GM18870 (cell line): Measurements from ENCODE around the gene LAMA5.

Source experiments
- ATAC-seq: cut with Tn5 transposase; IDR thresholded peaks from one replicate; pipeline ENCODE4 v1.9.1; 2021; ENCODE audit warnings: moderate library complexity; ENCODE audit not compliant: unreplicated experiment

The LAMA5 gene

GRCh38 chr20:62370807-62371587 lies 3.9 kb upstream of the LAMA5 start:
- no peak for ATAC-seq

DNA sequence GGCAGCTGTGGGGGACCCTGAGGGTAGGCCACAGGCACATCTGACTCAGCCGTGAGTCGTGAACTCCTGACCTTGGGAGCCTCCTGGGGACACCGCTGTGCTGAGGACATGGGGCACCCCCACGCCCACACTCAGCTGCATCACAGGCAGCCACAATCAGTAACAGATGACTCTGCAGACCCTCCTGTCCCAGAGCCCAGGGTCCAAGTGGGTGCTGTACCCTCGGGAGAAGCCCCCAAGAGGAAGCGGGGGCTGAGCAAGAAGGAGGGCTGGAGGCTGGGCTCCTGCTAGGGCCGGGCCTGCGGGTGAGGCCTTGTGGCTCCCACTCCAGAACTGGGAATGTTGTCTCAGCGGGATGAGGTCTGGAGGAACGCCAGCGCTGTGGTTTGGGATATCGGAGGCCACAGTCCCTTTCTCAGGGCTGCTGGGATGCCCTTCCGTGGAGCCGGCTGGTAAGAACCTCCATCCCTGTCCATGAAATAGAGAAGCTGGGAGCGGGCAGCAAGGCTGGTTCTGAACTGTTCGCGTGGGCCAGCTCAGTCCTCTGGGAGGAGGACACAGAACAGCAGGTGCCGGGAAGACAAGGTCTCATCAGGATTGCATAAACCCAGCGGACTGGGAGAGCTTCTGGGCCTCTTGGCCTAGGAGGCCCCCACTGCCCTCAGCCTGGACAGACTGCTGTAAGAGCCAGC lies 3.1 kb upstream of the LAMA5 start:
- ATAC-seq, result no peak

GRCh38 chr20:62369815-62370114 lies 2.7 kb upstream of the LAMA5 start:
- no peak for ATAC-seq

DNA sequence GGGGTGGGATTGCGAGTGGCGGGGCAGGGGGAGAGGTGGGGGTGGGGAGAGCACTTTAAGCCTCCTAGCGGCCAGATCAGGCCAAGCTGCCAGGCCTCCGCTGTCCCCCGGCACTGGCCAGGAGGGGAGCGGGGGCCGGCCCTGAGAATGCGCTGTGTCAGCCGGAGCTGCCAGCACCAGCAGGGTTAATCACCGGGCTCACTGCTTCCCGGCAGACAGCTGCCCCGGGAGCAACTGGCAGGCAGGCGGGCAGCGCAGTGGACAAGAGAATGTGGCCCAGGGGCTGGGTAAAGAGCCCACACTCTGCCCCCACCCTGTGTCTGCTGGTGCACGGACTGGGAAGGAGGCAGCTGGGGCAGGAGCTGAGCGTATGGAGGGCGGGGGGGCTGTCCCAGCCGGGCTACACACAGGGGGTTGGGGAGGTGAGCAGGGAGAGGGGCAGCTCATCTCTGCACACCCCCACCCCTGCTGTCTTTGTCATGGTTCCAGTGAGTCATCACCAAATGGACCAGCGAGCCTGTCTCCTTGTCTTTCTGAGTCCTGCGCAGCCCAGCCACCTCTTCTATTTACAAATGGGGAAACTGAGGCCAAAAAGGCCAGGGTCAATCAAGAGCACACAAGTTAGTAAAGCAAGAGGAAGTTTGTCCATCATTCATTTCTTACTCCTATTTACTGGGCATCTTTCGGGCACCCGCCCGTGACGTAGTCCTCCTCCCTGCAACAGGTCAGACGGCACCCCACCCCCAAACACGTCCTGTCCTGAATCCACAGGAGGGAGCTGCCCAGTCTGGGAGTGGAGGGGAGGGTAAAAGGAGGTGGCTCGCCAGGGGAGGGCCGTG lies 2.1 kb upstream of the LAMA5 start:
- ATAC-seq, result no peak

DNA sequence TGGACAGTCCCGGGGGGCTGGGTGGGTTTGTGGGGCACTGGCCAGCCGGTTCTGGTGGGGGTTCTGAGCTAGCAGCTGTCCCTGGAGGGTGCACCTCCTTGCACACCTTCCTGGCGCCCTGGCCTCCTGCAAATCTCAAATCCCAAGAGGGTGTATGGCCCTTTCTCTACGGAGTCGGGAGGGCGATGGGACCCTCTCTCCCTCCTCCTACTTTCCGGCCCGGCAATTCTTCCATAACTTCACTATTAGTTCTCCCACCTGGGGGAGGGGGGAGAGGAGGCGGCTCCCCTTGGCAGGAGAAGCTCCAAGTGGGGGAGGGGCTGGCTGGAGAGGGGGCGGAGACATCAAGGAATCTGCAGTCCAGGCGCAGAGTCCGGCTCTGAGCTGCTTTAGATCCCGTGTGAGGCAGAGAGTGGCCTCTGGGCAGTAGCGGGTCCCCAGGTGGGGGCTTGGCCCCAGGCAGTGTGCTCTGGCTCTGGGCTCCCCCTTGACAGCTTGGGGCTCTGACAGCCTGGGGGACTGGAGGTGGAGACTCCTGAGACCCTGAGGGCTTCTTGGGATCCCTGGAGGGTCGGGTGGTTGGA lies 1.4 kb upstream of the LAMA5 start:
- ATAC-seq, result no peak

GRCh38 chr20:62367633-62368391 lies 700 bp upstream of the LAMA5 start:
- no peak for ATAC-seq

DNA sequence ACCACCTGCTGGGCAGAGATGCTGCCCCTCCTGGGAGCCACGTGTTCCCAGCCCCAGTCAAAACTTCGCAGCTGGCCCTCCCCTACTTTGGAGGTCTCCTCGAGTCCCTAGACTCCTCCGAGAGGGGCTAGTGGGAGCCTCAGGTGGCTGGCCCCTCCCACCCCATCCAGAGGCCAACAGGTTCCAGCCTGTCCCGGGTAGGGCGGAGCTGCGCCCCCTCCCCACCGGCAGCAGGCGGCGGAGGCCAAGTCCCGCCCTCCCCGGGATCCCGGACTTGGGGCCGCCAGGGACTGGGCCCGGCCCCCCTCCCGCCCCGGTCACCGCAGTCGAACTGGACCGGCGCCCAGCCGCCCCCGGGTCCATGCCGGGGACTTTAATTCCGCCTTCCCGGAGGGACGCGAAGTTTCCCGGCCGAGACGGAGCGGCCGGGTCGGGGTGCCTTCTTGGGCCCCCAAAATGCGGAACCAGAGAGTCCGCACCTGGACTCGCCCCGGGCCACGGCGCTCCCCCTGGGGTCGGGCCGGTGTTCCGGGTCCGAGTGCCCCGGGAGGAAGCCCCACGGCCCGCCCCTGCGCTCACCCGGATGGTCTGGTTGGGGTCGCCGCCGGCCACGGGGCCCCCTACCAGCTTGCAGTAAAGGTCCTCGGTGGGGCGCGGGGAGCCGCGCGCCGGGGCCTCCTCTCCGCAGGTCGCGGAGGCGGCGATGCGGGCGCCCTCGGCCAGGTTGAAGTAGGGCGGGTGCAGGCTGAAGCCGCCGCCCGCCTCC lies 559 bp downstream of the LAMA5 start:
- ATAC-seq, result no peak

GRCh38 chr20:62365814-62366369 lies 1.2 kb downstream of the LAMA5 start:
- no peak for ATAC-seq

DNA sequence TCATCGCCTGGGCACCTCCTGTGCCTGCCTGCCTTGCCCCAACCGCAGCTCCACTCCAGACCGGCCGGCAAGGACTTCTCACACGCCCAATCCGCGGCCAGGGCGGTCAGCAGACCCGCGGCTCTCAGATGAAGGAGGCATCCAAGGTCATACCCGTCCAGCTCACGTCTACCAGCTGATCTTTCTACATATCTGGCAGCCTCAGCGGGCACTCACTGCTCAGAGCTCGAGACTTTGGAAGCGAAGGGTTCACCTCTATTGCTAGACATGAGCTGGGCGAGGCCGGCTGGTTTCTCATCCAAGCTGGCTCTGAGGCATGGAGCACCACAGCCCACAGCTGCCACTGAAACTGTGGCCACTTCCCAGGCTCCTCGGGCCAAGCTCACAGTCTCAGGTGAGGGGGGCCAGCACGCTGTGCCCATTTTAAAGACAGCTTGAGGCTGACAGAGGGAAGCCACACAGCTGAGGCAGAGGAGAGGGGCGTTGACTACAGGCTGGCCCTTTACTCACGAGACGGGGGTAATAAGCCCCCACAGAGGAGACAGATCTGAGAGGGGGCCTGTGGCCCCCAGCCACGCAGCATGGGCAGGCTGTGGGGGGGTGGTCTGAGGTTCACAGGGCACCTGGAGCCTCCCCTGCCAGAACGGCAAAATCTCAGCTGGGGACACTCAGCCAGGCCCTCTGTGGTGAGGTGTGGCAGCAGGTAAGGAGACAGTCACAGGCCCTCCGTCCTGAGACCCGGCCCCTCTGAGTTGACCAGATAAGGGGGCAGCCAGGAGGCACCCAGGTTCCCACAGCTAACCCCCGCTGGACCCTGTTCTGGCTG lies 2.0 kb downstream of the LAMA5 start:
- ATAC-seq, result no peak

DNA sequence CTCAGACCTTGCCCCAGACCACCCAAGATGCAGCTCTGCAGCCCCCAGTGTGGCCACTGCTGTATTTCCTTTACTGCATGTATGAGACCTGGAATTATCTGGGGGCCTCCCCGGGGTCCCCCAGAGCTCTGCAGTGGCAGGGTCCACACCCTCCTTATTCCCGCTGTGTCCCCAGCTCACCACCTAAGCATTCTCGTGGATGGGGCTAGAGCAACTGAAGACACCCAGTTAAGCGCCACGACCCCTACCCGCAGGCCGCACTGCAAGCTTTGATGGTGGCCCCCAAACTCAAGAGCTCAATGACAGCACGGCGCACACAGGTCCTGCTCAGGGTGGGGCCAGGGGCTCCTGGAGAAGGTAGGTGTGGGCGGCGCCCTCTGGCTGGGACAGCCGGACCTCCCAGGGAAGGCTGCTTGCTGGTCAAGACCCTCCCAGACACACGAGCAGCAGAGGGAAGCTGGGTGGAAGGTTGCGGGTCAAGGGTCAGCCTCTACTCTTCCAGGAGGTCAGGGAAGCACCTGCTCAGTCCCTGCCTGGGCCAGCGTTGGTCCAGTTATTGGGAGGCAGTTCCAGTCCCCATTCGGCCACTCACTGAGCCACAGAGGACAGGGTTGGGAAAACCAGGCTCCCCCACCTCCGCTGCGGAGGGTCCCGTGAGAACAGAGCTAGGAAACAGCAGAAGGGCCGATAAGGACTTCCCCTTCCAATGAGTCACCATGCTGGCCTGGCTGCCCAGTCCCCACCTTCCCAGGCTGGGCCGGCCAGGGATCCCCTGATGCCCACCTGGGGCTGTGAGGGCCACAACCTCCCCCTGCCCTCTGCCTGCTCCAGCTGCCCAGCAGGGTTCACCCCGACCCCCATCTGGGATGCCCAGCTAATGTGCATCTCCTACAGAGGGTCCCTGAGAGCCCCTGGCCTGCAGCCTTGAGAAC lies 2.9 kb downstream of the LAMA5 start:
- ATAC-seq, result no peak

- ATAC-seq, result no peak
These were observed 3.9 kb downstream of the LAMA5 start for GRCh38 chr20:62362991-62363919.

- no peak for ATAC-seq
These were observed 4.5 kb downstream of the LAMA5 start for GRCh38 chr20:62362590-62362940.

DNA sequence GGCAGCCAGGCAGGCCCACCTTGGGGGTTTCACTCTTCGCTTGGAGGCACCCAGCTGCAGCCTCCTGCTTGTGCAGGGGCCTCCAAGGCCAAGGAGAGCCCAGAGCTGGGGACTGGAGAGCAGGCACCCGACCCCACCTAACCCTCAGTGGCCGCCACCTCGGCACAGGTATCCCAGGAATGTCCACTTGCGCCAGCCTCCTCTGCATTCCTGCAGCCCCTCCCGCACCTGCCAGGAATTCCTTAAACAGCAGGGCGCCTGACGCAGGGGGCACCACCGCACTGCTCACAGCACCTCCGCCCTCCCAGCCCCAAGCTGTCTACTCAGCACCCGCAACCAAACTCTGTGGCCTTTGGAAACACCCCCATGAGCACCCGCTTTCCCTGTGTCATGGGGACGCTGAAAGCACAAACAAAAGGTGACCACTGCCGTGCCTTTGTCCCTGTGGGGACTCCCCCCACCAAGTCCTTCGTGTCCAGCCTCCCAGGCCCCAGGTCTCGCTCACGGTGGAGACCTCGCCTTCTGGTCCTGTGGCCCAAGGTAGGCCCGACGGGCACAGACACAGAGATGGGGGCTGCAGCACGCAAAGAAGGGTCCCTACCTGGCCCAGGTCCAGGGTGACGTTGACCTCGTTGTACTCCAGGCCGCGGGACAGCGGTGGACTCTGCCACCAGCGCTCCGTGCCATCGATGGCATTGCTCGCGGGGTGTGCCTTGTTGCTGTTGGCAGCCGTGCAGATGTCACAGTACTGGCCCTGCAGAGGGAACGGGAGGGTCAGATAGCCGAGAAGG lies 5.1 kb downstream of the LAMA5 start:
- ATAC-seq, result no peak

DNA sequence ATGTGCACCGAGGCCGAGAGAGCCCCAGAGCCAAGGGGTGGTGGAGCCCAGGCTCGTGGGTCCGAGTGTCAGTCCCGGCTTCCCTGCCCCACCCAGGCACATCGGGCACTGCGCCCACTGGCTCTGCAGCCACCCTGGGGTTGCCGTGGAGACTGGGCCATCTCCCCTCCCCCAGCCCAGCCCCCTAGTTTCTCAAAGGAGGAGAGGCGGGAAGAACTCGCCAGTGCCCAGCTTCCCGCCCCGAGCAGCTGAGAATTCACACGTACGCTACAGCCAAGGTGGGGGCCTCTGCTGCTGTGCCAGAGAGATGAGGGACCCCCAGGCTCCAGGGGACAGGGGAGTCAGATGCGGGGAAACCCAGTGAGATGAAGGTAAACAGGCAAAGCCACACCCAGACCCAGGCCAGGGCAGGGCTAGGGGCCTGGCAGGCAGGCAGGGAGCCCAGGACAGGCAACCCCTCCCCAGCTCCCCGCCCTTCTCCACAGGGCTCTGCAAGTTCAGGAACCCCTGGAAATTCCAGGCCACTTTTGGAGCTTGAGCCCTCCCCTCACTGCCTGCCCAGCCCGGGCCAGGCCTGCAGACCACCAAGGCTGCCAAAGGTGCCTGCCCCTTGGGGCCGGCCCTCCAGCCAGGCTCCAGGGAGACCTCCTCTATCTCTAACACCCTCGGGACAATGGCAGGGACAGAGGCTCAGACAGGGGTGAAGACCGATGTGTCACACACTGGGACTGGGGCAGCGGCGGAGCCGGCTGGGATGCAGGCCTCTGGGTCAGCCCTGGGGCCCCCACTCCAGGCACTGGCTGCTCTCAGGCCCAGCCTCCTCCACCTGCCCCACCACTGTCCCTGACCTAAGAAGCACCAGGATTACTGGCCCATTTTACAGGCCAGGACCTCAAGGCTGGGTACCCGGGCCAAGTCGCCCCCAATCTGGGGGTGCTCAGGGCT lies 6.0 kb downstream of the LAMA5 start:
- ATAC-seq, result no peak
